ENCODE results near the gene FOXN3. TPM values are rescaled to one million over a fixed set of nuclear protein-coding genes. Genes with fewer than 3 reads are reported as not detected.
"Not testable (repeated sequence)": the region's sequence is repeated elsewhere in the genome, so short reads cannot be mapped to it uniquely, and the experiment has no call there.

The FOXN3 gene
- total RNA-seq, 1 donor from 2014 or later = 46.9 TPM

GRCh38 chr14:89163031-89163636, 253.9 kb downstream of the FOXN3 start:
- no peak for DNase-seq

GRCh38 chr14:89162586-89162985, 254.4 kb downstream of the FOXN3 start:
- DNase-seq = no peak

GRCh38 chr14:89160437-89160836, 256.6 kb downstream of the FOXN3 start:
- DNase-seq = no peak

- no peak for DNase-seq
Observed at GRCh38 chr14:89158701-89159100, 258.3 kb downstream of the FOXN3 start.

- not testable (repeated sequence) for DNase-seq
Observed at GRCh38 chr14:89158104-89158503, 258.9 kb downstream of the FOXN3 start.

- no peak for DNase-seq
Observed at GRCh38 chr14:89155491-89155890, 261.5 kb downstream of the FOXN3 start.

GRCh38 chr14:89151693-89152092, 265.3 kb downstream of the FOXN3 start:
- DNase-seq = not testable (repeated sequence)

GRCh38 chr14:89146274-89146673, 270.8 kb downstream of the FOXN3 start:
- DNase-seq = no peak

GRCh38 chr14:89144642-89145041, 272.4 kb downstream of the FOXN3 start:
- DNase-seq = no peak

GRCh38 chr14:89144066-89144465, 273.0 kb downstream of the FOXN3 start:
- no peak for DNase-seq

GRCh38 chr14:89143595-89143994, 273.4 kb downstream of the FOXN3 start:
- no peak for DNase-seq

- DNase-seq = no peak
Observed at GRCh38 chr14:89142366-89142765, 274.7 kb downstream of the FOXN3 start.

GRCh38 chr14:89141862-89142261, 275.2 kb downstream of the FOXN3 start:
- DNase-seq = no peak

- no peak for DNase-seq
Observed at GRCh38 chr14:89140326-89140725, 276.7 kb downstream of the FOXN3 start.

GRCh38 chr14:89139404-89140247, 277.4 kb downstream of the FOXN3 start:
- no peak for DNase-seq

GRCh38 chr14:89138846-89139245, 278.2 kb downstream of the FOXN3 start:
- DNase-seq = no peak

- no peak for DNase-seq
Observed at GRCh38 chr14:89137526-89138163, 279.4 kb downstream of the FOXN3 start.

GRCh38 chr14:89136587-89136986, 280.4 kb downstream of the FOXN3 start:
- DNase-seq = no peak

- DNase-seq = no peak
Observed at GRCh38 chr14:89134640-89135039, 282.4 kb downstream of the FOXN3 start.

- DNase-seq = peak; percentile 79
Observed at GRCh38 chr14:89131004-89131750, 285.9 kb downstream of the FOXN3 start.

GRCh38 chr14:89129570-89129969, 287.5 kb downstream of the FOXN3 start:
- DNase-seq = no peak

GRCh38 chr14:89128311-89129026, 288.6 kb downstream of the FOXN3 start:
- DNase-seq = peak; percentile 8
